Heart left ventricle (tissue), 13 donors: ENCODE data around the gene COMTD1.

Experiments used
- CTCF ChIP-seq, 12 donors: fragments of 200-600 bp; sonication (generic) in 4 of 12; IDR thresholded peaks; one replicate each; pipeline versions ENCODE4 v1.5.0 to v1.8.0; 2018 to 2022; ENCODE audit warnings: antibody characterized with exemption in 12 of 12, mild to moderate bottlenecking in 5 of 12
- POLR2A ChIP-seq, 2 donors: fragments of 450-650 bp; IDR thresholded peaks; one replicate each; pipeline ENCODE4 v1.6.1; 2017; ENCODE audit warnings: antibody characterized with exemption in 2 of 2, mild to moderate bottlenecking in 2 of 2, moderate library complexity in 2 of 2
- donor health status: ischemic (EF 13 %, LVEDD 7.1; RV severe dilation, severe dysfunction).
- donor health status: DM: no; HTN: yes; CAD: no.
- donor health status: DM: no; HTN: no; CAD: no.
- donor health status: ischemic (EF 25% LVEDD 6.9; RV normal size, moderate dysfunction).
- donor health status: ischemic (EF 25% LVEDD 5.7; RV mildly dilated, moderate dysfunction).
- donor health status: ischemic (EF 35%, LVEDD 5.7; RV mildly dilated, moderate dysfunction).
- donor health status: nonischemic (EF 11% LVEDD 7.7; RV severe dilation, severe dysfunction).
- donor health status: DM: yes; HTN: yes; CAD: no.
- donor health status: PGD.
- donor health status: ischemic (EF 29% LVEDD 5.4; RV normal size, mild dysfunction).
- donor health status: nonischemic (EF 23%, LVEDD 6.1; RV moderate dilation, normal function).

- TF ChIP-seq CTCF (IDR thresholded peaks at IDR 0.05) (no peak), POLR2A (IDR thresholded peaks at IDR 0.05) (no peak)
Measured at GRCh38 chr10:75201793-75202307, 33.9 kb downstream of the COMTD1 start.
